ENCODE data around the gene CHRD.

Gene CHRD

GRCh38 chr3:184347321-184348056 is 32.4 kb upstream of the CHRD start:
- no peak for DNase-seq

- no peak for DNase-seq
Observed at GRCh38 chr3:184348057-184348382, 31.8 kb upstream of the CHRD start.

- no peak for DNase-seq
Observed at GRCh38 chr3:184349563-184350470, 30.0 kb upstream of the CHRD start.

GRCh38 chr3:184350618-184351017 is 29.2 kb upstream of the CHRD start:
- no peak for DNase-seq

GRCh38 chr3:184351511-184352148 is 28.2 kb upstream of the CHRD start:
- no peak for DNase-seq

- DNase-seq: no peak
Observed at GRCh38 chr3:184352149-184352785, 27.6 kb upstream of the CHRD start.

GRCh38 chr3:184352897-184353545 is 26.8 kb upstream of the CHRD start:
- DNase-seq: no peak

GRCh38 chr3:184353546-184353941 is 26.3 kb upstream of the CHRD start:
- no peak for DNase-seq

GRCh38 chr3:184354121-184354728 is 25.6 kb upstream of the CHRD start:
- DNase-seq: peak; percentile 43

GRCh38 chr3:184354754-184355153 is 25.1 kb upstream of the CHRD start:
- DNase-seq: no peak

GRCh38 chr3:184355261-184356040 is 24.4 kb upstream of the CHRD start:
- DNase-seq: no peak

- no peak for DNase-seq
Observed at GRCh38 chr3:184357248-184358123, 22.4 kb upstream of the CHRD start.

- DNase-seq: no peak
Observed at GRCh38 chr3:184358124-184358767, 21.6 kb upstream of the CHRD start.

- DNase-seq: no peak
Observed at GRCh38 chr3:184358921-184359350, 20.9 kb upstream of the CHRD start.

- no peak for DNase-seq
Observed at GRCh38 chr3:184359610-184360009, 20.2 kb upstream of the CHRD start.

- DNase-seq: no peak
Observed at GRCh38 chr3:184360070-184360928, 19.6 kb upstream of the CHRD start.

- no peak for DNase-seq
Observed at GRCh38 chr3:184360929-184361531, 18.8 kb upstream of the CHRD start.

GRCh38 chr3:184361532-184361931 is 18.3 kb upstream of the CHRD start, which contains the start of the genes CLCN2 and POLR2H:
Gene CLCN2, minus strand, starts transcription at chr3:184361605. Its CDS starts 126 bp downstream, at chr3:184361479.
Gene POLR2H, plus strand, starts transcription at chr3:184361710. Its CDS starts 1,783 bp downstream, at chr3:184363493.
- DNase-seq: no peak

Data from CD4-positive, alpha-beta T cell treated with Interleukin-4 for 4 hours (primary cell).